HG03565 (cell line): ENCODE data around the gene ATF6B.
"Not testable (repeated sequence)": the region's sequence is repeated elsewhere in the genome, so short reads cannot be mapped to it uniquely, and the experiment has no call there.

ENCODE experiments used
- ATAC-seq: cut with Tn5 transposase; IDR thresholded peaks from one replicate; pipeline ENCODE4 v1.9.1; 2021; ENCODE audit warnings: mild to moderate bottlenecking, moderate library complexity; ENCODE audit not compliant: unreplicated experiment

ATF6B gene

DNA sequence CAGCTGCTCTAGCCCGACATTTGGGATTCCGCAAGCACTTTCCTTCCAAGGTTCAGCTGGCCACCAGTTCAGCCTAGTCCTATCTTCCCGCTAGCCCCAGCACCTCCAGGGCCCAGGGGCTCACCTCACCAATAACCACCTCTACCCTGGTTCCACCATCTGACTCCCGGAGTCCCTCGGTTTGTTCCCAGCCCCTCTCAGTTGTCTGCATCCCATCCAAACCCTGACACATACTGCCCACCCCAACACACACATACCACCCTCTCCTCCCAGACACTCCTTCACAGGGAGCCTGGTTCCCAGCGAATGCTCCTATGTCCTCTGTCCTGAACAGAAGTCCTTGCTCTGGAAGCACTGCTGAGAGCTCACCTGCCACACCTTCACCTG is 19.3 kb downstream of the ATF6B start:
- no peak for ATAC-seq

DNA sequence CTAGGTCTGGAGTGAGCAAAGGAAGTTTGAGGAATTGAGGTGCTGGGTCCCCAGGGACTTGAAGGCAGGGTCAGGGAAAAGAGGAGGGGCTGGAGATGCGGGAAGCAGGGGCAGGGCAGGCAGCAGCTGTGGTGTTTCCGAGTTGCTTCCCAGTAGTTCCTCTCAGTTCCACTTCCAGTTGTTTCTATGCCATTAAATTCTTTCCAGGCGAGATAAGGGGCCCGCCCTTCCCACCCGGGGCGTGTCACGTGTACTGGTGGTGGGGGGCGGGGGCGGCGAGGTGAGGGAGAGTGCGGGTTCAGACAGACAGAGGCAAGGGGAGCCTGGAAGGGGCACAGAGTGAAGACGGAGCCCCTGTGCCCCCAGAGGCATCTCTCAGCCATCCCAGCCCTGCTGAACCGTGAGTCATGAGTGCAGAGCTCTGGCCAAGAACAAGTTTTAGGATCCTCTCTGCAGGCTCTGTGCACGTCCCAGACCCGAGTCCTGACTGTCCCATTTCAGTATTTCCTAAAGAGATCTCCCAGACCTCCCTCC is 19.9 kb downstream of the ATF6B start:
- no peak for ATAC-seq

DNA sequence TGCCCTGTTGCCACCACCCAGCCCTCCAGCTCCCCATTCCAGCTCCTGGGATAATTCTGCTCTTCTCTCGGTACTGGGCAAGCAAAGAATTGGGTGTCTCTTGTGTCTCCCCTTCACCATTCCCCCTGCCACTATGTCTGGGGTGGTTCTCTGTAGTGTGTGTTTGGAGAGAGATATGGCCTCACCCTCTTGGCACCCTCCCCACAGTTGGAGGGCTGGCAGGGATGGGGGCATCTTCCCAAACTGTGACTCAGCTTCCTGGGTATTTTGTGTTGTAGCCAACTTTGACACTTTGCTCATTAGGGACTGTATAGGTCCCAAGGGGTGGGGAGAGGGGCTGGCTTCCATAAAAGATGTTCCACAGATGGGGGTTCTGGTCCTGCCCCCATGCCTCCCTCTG is 20.6 kb downstream of the ATF6B start:
- ATAC-seq, result no peak

DNA sequence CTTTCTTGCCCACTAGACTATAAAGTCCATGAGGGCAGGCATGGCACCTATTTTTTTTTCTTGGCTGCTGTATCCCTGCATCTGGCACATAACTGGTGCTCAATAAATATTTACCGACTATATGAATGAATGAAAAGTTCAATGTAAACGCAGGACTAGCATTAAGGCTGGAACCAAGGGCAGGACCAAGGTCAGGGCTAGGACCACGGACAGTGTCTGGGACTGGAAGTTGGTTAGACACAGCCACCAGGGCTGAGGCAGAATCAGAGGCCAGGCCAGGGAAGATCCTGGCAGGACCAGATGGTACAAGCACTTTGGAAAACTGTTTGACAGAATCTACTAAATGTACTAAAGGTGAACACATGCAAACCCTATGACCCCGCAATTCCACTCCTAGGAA is 22.6 kb downstream of the ATF6B start:
- ATAC-seq, result no peak

DNA sequence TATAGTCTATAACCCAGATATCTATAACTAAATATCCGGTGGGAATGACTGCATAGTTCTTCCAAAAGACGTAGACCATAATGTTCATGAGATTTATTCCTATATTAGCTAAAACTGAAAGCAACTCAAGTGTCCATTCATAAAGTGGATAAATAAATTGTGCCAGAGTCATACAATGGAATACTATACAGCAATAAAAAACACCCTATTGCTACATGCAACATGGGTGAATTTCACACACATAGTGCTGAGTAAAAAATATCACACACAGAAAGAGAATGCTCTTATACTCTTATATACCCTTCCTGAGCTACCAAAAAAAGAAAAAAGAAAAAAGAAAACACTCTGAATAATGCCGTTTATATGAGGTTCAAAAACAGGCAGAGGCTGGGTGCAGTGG is 25.8 kb downstream of the ATF6B start:
- ATAC-seq, result no peak

DNA sequence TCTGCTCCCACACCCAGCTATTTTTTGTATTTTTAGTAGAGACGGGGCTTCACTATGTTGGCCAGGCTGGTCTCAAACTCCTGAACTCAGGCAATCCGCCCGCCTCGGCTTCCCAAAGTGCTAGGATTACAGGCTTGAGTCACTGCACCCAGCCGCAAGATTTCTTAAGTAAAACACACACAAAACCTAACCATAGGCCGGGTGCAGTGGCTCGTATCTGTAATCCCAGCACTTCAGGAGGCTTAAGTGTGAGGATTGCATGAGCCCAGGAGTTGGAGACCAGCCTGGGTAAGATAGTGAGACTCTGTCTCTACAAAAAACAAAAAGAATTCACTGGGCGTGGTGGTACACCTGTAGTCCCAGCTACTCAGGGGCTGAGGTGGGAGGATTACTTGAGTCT is 27.8 kb downstream of the ATF6B start:
- ATAC-seq, result not testable (repeated sequence)

DNA sequence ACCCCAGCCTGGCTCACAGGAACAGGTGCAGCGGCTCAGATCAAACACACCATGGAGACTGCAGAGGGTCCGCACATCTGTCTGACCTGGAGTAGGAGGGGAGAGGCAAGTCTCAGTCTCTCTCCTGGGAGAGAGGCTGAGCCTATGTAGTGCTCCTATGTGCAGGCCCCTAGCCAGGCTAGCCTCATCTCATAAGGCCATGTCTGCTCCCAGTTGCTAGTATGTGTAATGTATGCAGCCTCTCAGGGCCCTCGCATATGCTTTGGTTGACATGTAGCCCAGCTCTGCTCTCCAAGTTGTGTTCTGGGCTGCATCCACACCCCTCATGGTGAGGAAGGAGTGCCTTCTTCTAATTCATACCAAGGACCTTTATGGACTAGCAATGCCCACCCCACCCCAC is 30.7 kb downstream of the ATF6B start:
- no peak for ATAC-seq

DNA sequence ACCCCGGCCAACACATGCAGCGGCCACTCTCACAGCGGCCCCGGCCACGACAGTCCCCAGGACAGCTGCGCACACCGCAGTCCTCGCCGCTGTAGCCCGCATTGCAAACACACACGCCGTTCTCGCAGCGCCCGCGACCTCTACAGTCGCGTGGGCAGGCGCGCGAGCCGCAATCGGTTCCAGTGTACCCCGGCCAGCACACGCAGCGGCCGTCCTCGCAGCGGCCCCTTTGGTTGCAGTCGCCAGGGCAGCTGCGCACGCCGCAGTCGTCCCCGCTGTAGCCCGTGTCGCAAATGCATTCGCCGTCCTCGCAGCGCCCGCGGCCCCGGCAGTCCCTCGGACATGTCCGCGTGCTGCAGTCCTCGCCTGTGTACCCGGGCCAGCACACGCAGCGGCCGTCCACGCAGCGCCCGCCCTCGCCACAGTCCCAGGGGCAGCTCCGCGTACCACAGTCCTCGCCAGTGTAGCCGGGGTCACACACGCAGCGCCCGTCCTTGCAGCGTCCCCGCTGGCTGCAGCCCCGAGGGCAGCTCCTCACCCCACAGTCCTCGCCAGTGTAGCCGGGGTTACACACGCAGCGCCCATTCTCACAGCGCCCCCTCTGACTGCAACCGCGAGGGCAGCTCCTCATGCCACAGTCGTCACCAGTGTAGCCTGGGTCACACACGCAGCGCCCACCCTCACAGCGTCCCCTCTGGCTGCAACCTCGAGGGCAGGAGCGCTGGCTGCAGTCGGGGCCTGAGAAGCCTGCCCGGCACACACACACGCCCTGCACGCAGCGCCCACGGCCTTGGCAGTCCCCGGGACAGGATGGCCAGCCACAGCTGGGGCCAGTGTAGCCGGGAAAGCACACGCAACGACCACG is 31.4 kb downstream of the ATF6B start:
- no peak for ATAC-seq

DNA sequence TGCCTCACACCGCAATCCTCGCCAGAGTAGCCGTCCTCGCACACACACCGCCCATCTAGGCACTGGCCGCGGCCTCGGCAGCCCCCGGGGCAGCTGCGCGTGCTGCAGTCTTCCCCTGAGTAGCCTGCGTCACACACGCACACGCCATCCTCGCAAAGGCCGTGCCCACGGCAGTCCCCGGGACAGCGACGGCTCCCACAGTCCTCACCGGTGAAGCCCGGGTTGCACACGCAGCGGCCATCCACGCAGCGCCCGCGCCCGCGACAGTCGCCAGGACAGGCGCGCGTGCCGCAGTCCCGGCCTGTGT is 32.0 kb downstream of the ATF6B start:
- no peak for ATAC-seq

DNA sequence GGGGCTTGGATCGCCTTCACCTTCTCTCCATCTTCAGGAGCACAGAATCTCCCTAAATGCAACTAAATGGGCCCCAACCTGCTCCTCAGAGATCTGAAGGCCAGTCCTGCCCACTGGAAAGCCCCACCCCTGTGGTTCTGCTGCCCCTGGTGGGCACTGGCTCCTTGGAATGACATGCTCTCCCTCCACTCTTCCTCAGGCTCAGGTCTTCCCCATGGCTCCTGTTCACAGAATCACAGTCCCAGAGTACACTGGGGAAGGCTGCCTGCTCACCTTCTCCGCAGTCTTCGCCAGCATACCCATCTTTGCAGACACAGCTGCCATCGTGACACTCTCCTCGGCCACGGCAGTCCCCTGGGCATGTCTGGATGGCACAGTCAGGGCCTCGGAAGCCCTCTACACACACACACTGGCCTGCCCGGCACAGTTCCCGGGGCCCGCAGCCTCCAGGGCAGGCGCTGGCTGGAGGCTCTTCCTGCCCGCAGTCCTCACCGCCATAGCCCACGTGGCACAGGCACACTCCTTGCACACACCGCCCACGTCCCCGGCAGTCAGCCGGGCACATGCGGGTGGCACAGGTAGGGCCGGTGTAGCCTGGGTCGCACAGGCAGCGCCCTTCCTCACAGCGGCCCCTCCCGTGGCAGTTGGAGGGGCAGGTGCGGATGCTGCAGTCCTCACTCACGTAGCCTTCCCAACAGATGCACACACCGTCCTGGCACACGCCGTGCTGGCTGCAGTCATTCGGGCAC is 32.5 kb downstream of the ATF6B start:
- ATAC-seq, result no peak

DNA sequence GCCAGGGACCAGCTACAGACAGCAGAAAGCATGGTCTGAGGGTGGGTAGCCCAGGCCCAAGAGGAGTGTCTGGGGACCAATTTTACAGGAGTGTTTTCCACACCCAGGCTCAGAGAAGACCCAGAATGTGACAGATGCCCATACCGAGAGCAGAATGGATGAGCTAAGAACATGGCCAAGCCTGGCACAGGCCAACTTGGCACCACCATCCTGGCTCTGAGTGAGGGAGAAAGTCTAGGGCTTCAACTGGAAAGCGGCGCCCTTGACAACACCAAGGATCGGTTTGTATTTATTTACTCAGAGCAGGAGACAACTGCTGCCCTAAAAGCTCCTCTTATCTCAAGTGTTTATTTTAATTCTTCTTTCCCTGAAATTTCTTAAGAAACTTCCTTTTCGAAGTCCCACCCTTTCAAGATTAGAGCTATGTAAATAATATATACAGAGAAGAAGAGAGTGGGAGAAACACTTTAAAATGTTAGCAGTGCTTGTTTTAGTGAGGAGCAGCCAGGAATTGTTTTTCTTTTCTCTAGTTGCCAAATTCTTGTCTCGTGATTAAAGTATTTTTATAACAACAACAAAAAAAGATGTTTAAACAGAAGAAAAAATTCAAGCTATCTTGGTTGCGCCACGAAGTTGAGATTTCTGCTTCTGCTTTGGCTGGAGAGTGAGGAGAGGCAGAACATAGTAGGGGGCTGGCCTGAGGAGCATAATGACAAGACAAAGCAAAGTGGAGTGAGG is 35.1 kb downstream of the ATF6B start:
- no peak for ATAC-seq

DNA sequence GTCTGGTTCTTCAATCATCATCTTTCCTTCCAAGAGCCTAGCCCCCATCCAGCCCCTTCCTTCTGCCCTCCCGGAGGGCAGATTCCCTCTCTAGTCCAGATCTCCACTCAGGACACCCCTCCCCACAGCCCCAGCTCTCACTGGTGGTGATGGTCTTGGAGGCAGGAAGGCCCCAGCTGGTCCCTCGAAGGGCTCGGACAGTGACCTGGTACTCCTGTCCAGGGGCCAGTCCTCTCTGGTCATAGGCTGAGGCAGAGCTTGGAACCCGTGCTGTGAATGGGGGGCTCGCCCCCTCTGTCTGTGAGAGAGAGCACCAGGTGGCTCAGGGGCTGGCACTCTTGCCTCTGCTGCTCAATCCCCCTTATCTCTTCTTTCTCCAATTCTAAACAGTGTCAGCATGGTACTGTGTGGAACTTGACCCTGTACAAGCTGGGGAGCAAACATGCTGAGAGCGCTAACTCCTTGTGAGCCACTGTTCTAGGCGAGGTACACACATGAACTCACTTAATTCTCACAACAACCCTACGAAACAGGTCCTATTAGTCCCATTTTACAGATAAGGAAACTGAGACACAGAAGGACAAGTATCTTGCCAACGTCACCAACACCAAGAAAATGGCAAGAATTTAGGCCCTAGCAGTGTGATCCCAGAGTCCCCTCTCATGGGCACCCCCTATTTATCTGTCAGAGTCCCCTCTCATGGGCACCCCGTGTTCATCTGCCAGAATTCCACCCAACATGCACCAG is 38.8 kb downstream of the ATF6B start:
- ATAC-seq, result no peak

DNA sequence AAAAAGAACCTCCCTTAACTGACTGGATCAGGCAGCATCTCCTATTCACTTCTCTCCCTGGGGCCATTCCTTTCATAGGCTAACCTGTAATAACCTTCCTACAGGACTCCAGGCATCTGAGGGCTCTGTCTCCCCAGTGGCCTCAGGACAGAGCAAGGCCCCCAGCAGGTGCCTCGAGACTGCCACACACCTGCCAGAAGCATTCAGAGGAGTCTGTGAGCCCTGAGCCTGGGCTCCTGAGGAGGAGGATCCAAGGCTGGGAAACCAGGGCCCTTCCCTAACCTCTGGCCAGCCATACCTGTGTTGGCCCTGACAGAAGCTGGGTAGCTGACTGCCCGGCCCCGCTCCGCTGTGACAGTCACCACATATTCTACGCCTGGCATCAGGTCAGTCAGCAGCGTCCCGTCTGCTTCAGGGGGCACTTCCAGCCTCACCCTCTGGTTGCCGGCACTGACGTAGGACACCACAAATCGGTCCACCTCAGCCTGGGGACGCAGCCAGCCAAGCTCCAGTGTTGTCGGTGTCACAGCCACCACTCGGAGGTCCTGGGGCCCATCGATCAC is 39.5 kb downstream of the ATF6B start:
- no peak for ATAC-seq

DNA sequence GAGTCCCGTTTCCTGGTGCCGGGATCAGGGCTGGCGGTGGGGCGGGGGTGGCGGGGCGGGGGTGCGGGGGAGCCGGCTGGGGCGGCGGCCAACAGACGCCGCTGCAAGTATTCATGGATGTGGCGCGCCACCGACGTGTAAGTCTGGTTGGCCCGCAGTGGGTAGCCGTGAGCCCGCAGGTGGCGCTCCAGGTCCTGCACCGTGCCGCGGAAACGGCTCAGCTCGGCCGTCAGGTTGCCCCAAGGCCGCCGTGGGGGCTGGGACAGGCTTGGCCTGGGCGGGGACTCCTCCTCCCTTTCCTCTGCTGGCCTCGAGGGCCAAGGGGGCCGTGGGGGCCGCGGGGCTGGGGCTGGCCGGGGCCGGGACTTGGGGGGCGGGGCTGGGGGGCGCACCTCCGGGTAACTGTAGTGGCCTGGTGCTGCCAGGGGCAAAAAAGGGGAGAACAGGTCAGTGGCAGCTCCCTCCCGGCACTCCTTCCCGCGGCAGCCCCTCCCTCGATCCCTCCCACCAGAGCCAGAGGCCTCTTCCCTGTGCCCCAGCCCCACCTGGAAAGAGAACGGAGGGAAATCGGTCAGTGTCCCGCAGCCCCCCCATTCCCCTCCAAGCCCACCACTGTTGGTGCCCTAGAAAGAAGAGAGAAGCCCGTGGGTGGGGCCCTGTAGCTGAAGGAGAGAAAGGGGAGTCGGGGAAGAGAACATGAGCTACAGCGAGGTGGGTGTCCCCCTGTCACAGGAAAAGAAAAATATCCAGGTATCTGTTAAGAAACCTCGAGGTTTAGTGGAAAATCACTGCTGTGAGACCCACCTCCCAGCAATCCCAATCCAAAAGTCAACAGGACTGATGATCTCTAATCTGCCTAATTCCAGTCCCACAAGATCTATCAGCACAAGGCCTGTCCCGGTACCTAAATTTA is 40.2 kb downstream of the ATF6B start:
- ATAC-seq, result no peak

DNA sequence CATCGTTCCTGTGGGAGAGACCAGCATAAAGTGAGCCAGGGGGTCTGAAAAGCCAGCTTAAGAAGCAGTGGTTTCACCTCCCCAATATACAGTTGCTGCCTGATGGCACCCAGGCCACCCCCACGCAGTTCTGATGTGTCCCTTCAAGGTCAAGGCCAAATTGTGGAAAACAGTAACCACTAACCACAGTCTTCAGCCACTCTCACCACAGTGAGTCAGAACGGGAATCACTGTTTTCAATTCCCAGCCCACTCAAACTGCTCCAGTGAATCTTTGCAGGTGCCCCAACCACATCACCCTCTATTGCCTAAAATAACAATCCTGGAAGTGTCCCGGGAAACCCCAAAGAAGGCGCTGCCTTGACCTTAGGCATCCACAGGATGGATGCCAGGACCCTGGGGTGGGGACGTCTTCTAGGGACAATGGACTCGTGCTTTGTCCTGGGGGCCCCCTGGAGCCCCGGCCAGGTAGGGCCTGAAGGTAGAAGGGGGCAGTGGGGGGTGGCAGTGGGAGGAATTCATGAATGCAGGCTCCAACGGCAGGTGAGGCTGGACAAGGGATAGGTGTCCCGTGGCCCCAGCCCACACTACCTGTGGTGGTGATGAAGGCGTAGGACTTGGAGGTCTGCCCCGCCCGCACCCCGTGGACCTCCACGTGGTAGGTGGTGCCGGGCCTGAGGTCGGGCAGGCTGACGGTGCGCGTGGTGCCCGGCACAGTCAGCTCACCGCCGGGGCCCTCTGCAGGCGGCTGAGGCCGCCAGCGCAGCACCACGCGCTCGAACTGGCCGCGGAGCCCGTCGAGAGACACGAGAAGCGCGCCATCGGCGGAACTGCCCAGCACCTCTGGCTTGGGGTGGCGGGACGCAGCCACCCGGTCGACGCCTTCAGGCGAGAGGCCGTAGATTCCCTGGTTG is 41.1 kb downstream of the ATF6B start:
- peak; percentile 61 for ATAC-seq

DNA sequence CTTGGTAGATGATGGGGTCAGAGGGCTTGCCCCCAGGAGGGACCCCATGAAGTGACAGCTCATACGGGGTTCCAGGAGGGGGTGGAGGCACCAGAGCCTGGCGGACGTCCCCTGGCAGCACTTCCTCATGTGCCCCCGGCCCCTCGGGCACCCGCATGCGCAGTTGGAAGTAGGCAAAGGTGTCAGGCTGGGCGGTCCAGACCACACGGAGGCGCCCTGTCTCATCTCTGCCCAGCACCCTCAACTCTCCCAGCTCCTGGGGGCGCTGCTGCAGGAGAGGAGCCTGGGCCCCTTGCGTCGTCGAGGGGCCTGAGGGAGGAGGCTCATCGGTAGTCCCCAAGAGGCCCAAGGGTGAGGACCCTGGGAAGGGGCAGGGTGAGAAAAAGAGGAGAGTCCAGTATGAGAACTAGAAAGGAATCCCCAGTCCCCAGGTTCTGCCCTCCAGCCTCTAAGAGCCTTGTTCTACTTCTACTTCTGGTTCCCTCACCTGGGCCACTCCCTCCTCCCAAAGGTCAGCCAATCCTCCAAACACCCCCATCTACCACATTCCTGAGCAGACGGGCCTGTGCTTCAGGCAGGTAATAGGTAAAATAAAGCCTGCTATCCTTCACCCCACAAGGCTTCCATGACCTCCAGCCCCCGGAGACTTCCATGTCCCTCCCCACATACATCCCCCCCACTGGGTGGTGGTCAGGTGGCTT is 42.1 kb downstream of the ATF6B start:
- no peak for ATAC-seq

DNA sequence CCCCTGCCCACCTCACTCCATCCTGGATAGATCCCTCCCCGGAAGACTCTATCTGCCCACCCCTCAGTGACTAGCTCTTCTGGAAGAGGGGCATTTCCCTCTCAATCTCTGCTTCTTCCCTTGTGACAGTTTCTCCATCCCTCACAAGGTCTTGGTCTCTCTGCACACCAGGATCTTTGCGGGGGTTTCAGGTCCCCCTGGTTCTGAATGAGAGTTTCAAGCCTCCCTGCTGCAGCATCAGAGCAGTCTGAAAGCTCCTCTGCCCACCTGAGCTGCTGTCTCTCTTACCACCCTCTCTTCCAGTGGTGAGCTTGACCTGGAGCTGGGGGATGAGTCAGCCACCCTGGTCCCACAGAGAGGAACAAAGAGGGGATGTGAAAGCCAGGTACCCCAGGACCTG is 43.3 kb downstream of the ATF6B start:
- ATAC-seq, result no peak
